Measurements from ENCODE around the gene NOTUM. TPM values are rescaled to one million over a fixed set of nuclear protein-coding genes. Genes with fewer than 3 reads are reported as not detected.
"Not testable (repeated sequence)": the region's sequence is repeated elsewhere in the genome, so short reads cannot be mapped to it uniquely, and the experiment has no call there.

Gene NOTUM
- total and polyA plus RNA-seq, 12 donors = 0.07 to 9.7 (median 0.69) TPM; not detected in 3

DNA sequence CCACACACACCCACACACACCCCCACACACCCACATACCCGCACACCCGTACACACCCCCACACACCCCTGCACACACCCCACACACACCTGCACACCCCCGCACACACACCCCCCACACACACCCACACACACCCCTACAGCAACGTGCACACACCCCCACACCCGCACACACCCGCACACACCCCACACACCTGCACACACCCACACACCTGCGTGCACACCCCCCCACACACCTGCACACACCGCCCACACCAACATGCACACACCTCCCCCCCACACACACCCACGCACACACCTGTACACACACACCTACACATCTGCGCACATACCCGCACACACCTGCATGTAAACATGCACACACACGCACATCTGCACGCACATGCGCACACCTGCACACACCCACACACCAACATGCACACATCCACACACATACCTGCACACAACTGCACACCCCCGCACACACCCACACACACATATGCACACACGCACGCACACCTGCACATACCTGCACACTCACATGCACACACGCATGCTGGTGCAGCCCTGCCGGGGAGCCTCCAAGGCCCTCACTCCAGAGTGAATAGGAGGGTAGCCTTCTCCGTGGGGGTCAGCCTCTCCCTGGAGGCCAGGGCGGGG is 23.9 kb upstream of the NOTUM start:
- no peak overlapping the region for H3K4me3 ChIP-seq
- no peak for TF ChIP-seq POLR2A (IDR thresholded peaks at IDR 0.05)
- TF ChIP-seq, protein P1, sequence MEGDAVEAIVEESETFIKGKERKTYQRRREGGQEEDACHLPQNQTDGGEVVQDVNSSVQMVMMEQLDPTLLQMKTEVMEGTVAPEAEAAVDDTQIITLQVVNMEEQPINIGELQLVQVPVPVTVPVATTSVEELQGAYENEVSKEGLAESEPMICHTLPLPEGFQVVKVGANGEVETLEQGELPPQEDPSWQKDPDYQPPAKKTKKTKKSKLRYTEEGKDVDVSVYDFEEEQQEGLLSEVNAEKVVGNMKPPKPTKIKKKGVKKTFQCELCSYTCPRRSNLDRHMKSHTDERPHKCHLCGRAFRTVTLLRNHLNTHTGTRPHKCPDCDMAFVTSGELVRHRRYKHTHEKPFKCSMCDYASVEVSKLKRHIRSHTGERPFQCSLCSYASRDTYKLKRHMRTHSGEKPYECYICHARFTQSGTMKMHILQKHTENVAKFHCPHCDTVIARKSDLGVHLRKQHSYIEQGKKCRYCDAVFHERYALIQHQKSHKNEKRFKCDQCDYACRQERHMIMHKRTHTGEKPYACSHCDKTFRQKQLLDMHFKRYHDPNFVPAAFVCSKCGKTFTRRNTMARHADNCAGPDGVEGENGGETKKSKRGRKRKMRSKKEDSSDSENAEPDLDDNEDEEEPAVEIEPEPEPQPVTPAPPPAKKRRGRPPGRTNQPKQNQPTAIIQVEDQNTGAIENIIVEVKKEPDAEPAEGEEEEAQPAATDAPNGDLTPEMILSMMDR (IDR thresholded peaks at IDR 0.05) = no peak
- H3K27me3 ChIP-seq = no peaks in the 10 kb centered on the region
- no peak overlapping the region for H3K27ac ChIP-seq
- intact Hi-C loops (cut with DNase I) = no loop called here
- no peak for DNase-seq
- no peaks in the 10 kb centered on the region for H3K9me3 ChIP-seq (replicated peaks in 1 of 3)
- no peaks in the 10 kb centered on the region for H3K4me1 ChIP-seq (replicated peaks in 1 of 2)
- WGBS, 4 donors = 92 to 95% (median 93%) methylated on average over 12 to 21 of the region's 21 CpGs
- H3K36me3 ChIP-seq (replicated peaks in 1 of 2) = peaks cover 0 to 25% of the 10 kb centered on the region in 2 donors

DNA sequence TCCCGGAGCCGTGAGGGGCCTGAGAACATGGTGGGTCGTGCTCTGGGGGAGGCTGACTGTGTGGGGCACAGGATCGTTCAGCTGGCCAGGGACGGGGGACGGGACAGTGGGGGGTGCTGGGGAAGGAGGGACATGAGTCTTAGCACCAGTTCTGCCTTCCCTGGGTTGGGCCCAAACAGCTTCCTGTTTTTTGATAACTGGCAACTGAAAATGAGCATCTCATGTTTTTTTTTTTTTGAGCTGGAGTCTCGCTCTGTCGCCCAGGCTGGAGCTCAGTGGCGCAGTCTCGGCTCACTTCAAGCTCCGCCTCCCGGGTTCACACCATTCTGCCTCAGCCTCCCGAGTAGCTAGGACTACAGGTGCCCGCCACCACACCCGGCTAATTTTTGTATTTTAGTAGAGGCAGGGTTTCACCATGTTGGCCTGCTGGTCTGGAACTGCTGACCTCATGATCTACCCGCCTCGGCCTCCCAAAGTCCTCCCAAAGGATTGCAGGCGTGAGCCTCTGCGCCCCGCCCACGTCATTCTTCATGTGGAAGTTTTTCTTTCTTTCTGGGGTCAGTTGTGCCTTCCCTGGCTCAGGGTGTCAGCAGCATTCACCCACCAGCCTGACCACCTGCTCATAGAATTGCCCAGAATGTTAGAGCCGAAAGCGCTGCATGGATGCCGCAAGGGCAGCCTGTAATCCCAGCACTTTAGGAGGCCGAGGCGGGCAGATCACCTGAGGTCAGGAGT is 22.8 kb upstream of the NOTUM start:
- WGBS, 4 donors = 85 to 95% (median 94%) methylated on average over 26 of the region's 26 CpGs
- peaks cover 0 to 2% of the 10 kb centered on the region in 2 donors for H3K4me1 ChIP-seq (replicated peaks in 1 of 2)
- intact Hi-C loops (cut with DNase I) = no loop called here
- no peak for TF ChIP-seq POLR2A (IDR thresholded peaks at IDR 0.05)
- TF ChIP-seq, protein P1 (IDR thresholded peaks at IDR 0.05) = no peak
- H3K27ac ChIP-seq = no peak overlapping the region
- DNase-seq = no peak
- H3K4me3 ChIP-seq = no peak overlapping the region
- H3K36me3 ChIP-seq (replicated peaks in 1 of 2) = peaks cover 0 to 25% of the 10 kb centered on the region in 2 donors
- H3K27me3 ChIP-seq = no peaks in the 10 kb centered on the region
- no peaks in the 10 kb centered on the region for H3K9me3 ChIP-seq (replicated peaks in 1 of 3)

DNA sequence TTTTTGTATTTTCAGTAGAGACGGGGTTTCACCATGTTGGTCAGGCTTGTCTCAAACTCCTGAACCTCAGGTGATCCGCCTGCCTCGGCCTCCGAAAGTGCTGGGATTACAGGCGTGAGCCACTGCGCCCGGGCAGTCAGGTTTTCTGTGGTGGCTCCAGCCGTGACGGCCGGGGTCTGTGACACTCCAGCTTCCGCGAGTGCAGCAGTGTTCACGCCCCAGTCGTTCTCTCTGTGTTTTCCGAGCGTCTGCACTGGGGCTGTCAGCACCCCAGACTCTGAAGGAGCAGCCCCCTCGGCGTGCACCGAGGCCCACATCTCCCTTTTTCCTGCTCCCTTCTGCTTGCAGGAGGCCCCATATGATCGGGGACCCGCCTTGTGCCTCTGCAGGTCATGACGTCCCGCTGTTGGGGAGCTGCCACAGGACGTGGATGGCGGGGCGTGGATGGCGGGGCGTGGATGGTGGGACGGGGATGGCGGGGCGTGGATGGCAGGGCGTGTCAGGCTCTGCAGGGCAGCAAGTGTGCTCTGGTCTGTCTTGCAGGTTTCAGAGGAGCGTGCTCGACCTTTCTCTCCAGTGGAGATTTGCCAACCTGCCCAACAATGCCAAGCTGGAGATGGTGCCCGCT is 22.1 kb upstream of the NOTUM start:
- Histone ChIP-seq H3K4me3 (no peak overlapping the region), H3K36me3 (replicated peaks in 1 of 2) (peaks cover 0 to 25% of the 10 kb centered on the region in 2 donors), H3K27ac (no peak overlapping the region), H3K9me3 (replicated peaks in 1 of 3) (no peaks in the 10 kb centered on the region), H3K4me1 (replicated peaks in 1 of 2) (peaks cover 0 to 9% of the 10 kb centered on the region in 2 donors), H3K27me3 (no peaks in the 10 kb centered on the region)
- no peak for TF ChIP-seq POLR2A (IDR thresholded peaks at IDR 0.05)
- TF ChIP-seq, protein P1 (IDR thresholded peaks at IDR 0.05) = no peak
- intact Hi-C loops (cut with DNase I) = no loop called here
- 94 to 96% (median 94%) methylated on average over 28 to 35 of the region's 35 CpGs for WGBS, 4 donors
- DNase-seq = no peak

DNA sequence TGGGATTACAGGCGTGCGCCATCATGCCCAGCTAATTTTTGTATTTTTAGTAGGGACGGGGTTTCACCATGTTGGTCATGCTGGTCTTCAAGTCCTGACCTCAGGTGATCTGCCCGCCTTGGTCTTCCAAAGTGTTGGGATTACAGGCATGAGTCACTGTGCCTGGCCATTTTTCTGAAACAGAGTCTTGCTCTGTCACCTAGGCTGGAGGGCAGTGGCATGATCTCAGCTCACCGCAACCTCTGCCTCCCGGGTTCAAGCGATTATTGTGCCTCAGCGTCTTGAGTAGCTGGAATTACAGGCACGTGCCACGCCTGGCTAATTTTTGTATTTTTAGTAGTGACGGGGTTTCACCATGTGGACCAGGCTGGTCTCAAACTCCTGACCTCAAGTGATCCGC is 20.5 kb upstream of the NOTUM start:
- H3K27me3 ChIP-seq; H3K9me3 ChIP-seq (replicated peaks in 1 of 3); intact Hi-C loops (cut with DNase I); H3K27ac ChIP-seq; DNase-seq; H3K4me3 ChIP-seq: not testable (repeated sequence)
- peaks cover 5 to 14% of the 10 kb centered on the region in 2 donors for H3K4me1 ChIP-seq (replicated peaks in 1 of 2)
- 95 to 97% (median 96%) methylated on average over 10 to 12 of the region's 12 CpGs for WGBS, 4 donors
- peaks cover 0 to 24% of the 10 kb centered on the region in 2 donors for H3K36me3 ChIP-seq (replicated peaks in 1 of 2)
